ENCODE measurements around the gene LEUTX. TPM values are rescaled to one million over a fixed set of nuclear protein-coding genes. Genes with fewer than 3 reads are reported as not detected.

Gene LEUTX
- total RNA-seq, 1 experiment from 2014 or later = not detected

- no peaks in the 10 kb centered on the region for H3K27me3 ChIP-seq (ENCODE audit: insufficient read depth, low read length)
- H3K27ac ChIP-seq (ENCODE audit: insufficient read length, low read depth, low read length) = no peak overlapping the region
- H2BK12ac ChIP-seq (ENCODE audit: insufficient read length, low read depth, low read length) = no peak overlapping the region
- no peaks in the 10 kb centered on the region for H3K79me1 ChIP-seq (ENCODE audit: insufficient read depth, low read depth, low read length, poor library complexity, severe bottlenecking)
- no peak overlapping the region for H2BK5ac ChIP-seq (ENCODE audit: insufficient read length, low read length)
- peaks cover 10% of the 10 kb centered on the region for H3K27me3 Mint-ChIP-seq (ENCODE audit: low read depth)
- no peaks in the 10 kb centered on the region for H3K4me1 ChIP-seq (ENCODE audit: insufficient read depth, low read length)
- H4K5ac ChIP-seq (ENCODE audit: insufficient read length, low read depth, low read length) = no peak overlapping the region
- no peak overlapping the region for H3K56ac ChIP-seq (ENCODE audit: insufficient read length, low read depth, low read length)
- DNase-seq = no peak
- no peak overlapping the region for H4K8ac ChIP-seq (replicated peaks; ENCODE audit: insufficient read length, low read depth, low read length)
- no peak overlapping the region for H2BK20ac ChIP-seq (ENCODE audit: low read depth, low read length, poor library complexity, severe bottlenecking)
- H3K9me3 ChIP-seq (ENCODE audit: control insufficient read depth, low read depth, low read length) = no peaks in the 10 kb centered on the region
- no peak overlapping the region for H2AFZ ChIP-seq (ENCODE audit: low read length)
- H3T11ph ChIP-seq (ENCODE audit: low read length) = no peak overlapping the region
- no peaks in the 10 kb centered on the region for H4K20me1 ChIP-seq (ENCODE audit: control insufficient read depth, insufficient read depth, insufficient read length)
- no peaks in the 10 kb centered on the region for H3K4me1 Mint-ChIP-seq
- no peak overlapping the region for H3K27ac Mint-ChIP-seq
- no peaks in the 10 kb centered on the region for H3K36me3 Mint-ChIP-seq (ENCODE audit: insufficient read depth in 1 of 3, low read depth in 3 of 3)
- H4K91ac ChIP-seq (ENCODE audit: insufficient read length, low read depth, low read length) = no peak overlapping the region
- H3K23ac ChIP-seq (ENCODE audit: insufficient read length, low read depth, low read length) = no peak overlapping the region
- H2BK120ac ChIP-seq (ENCODE audit: low read depth, low read length, poor library complexity, severe bottlenecking) = no peak overlapping the region
- no peak for TF ChIP-seq CTCF (conservative IDR thresholded peaks at IDR 0.05)
- no peaks in the 10 kb centered on the region for H3K79me2 ChIP-seq (ENCODE audit: insufficient read depth, low read length)
- H3K14ac ChIP-seq (ENCODE audit: insufficient read depth, low read length) = no peak overlapping the region
- no peaks in the 10 kb centered on the region for H3K9me3 Mint-ChIP-seq
- H2AK5ac ChIP-seq (ENCODE audit: insufficient read length, low read length) = no peak overlapping the region
- H3K18ac ChIP-seq (ENCODE audit: insufficient read length, low read depth, low read length) = no peak overlapping the region
- H3K4me2 ChIP-seq (ENCODE audit: insufficient read depth, insufficient read length, low read length) = no peak overlapping the region
- no peak overlapping the region for H3K4ac ChIP-seq (ENCODE audit: low read depth, low read length)
- no peak overlapping the region for H2BK15ac ChIP-seq (ENCODE audit: low read depth, low read length)
- no peaks in the 10 kb centered on the region for H3K23me2 ChIP-seq (ENCODE audit: insufficient read length, low read depth, low read length, poor library complexity, severe bottlenecking)
- H3K4me3 Mint-ChIP-seq = no peak overlapping the region
- no peak overlapping the region for H3K9ac ChIP-seq (ENCODE audit: extremely low read depth, insufficient read length, low read length)
These were observed 26.3 kb upstream of the LEUTX start for GRCh38 chr19:39752390-39752789.

Data from H9 (cell line).